PFSK-1 (cell line): Measurements from ENCODE around the gene DTD1. TPM values are rescaled to one million over a fixed set of nuclear protein-coding genes. Genes with fewer than 3 reads are reported as not detected.

Experiments
- FOXP2 ChIP-seq: optimal IDR thresholded peaks from 2 replicates; pipeline ENCODE3; 2011; ENCODE audit warnings: borderline replicate concordance, control low read depth, inconsistent platforms; ENCODE audit not compliant: insufficient read depth; ENCODE audit errors: extremely low read length, extremely low read depth
- POLR2AphosphoS5 ChIP-seq: IDR thresholded peaks from 2 replicates; pipeline ENCODE4 v1.6.1; 2012; ENCODE audit warnings: low read depth, mild to moderate bottlenecking, control low read depth, low read length, moderate library complexity
- SIN3A ChIP-seq: IDR thresholded peaks from 2 replicates; pipeline ENCODE4 v1.6.1; 2012; ENCODE audit warnings: mild to moderate bottlenecking, low read length, moderate library complexity, borderline replicate concordance; ENCODE audit not compliant: insufficient read depth
- TAF1 ChIP-seq: IDR thresholded peaks from 2 replicates; pipeline ENCODE4 v1.6.1; 2012; ENCODE audit warnings: low read length, control low read depth, borderline replicate concordance; ENCODE audit not compliant: insufficient read depth
- polyA plus RNA-seq: library from polyadenylated mRNA; unstranded; fragments of >200 nt; gene quantifications from one replicate; pipeline ENCODE4 v1.2.1, GENCODE V29; 2012; ENCODE audit warnings: low read depth, missing spikeins; ENCODE audit not compliant: insufficient read length
- TF ChIP-seq, protein P1 (sequence below), 2 experiments: IDR thresholded peaks; 2 replicates each; pipeline versions ENCODE4 v1.6.1 to v1.8.0; 2011 to 2012; ENCODE audit warnings: low read depth in 2 of 2, low read length in 2 of 2, control low read depth in 1 of 2, inconsistent platforms in 1 of 2, mild to moderate bottlenecking in 1 of 2, moderate library complexity in 1 of 2; ENCODE audit not compliant: insufficient read depth in 1 of 2

Gene DTD1, protein sequence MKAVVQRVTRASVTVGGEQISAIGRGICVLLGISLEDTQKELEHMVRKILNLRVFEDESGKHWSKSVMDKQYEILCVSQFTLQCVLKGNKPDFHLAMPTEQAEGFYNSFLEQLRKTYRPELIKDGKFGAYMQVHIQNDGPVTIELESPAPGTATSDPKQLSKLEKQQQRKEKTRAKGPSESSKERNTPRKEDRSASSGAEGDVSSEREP
- 93.8 TPM for polyA plus RNA-seq

DNA sequence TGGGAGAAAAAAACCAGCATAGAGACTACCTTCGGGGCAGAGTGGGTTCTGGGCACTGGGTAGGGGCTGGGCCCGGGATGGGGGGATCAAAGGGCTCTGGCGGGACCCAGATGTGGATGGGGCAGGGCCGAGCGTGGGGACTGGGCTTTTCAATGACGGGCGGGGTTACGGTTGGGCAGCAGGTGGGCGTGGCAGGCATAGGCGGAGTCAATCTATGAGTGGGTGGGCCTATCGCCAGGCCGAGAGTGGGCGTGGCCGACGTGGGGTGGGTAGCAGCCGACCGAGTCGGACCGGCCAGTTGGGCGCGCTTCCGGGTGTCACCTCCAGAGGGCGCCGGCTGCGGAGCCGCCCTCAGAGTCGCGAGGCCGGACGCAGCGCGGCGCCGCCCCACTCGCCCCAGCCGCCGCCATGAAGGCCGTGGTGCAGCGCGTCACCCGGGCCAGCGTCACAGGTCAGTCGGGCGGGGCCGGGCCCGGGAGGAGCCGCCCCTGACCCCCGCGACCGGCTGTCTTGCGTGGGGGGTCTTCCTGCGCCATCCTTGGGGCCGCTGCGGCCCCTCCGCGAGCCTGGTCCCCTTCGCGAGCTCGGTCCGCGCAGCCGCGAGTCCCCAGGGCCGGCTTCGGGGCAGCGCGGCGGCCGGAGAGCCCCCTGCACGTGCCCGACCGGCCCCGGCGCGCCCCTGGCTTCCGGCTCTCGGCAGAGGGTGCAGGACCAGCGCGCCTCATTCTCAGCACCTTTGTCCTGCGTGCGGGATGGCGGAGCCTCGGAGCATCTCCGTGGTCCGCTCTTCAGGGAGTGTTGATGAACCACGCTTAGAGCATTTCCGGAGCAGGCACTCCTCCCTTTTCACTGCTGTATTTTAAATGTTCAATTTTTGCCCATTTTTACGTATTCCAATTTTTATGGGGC is at the start of gene DTD1:
Gene DTD1 (plus strand): TSS at position 390 of the 909 bp plus-strand sequence. CDS start 19 bp downstream, at position 409.
- TF ChIP-seq TAF1: peak; percentile 7; the same call in 1 of the 2 replicates
- TF ChIP-seq FOXP2: peak; percentile 78
- TF ChIP-seq, protein P1, sequence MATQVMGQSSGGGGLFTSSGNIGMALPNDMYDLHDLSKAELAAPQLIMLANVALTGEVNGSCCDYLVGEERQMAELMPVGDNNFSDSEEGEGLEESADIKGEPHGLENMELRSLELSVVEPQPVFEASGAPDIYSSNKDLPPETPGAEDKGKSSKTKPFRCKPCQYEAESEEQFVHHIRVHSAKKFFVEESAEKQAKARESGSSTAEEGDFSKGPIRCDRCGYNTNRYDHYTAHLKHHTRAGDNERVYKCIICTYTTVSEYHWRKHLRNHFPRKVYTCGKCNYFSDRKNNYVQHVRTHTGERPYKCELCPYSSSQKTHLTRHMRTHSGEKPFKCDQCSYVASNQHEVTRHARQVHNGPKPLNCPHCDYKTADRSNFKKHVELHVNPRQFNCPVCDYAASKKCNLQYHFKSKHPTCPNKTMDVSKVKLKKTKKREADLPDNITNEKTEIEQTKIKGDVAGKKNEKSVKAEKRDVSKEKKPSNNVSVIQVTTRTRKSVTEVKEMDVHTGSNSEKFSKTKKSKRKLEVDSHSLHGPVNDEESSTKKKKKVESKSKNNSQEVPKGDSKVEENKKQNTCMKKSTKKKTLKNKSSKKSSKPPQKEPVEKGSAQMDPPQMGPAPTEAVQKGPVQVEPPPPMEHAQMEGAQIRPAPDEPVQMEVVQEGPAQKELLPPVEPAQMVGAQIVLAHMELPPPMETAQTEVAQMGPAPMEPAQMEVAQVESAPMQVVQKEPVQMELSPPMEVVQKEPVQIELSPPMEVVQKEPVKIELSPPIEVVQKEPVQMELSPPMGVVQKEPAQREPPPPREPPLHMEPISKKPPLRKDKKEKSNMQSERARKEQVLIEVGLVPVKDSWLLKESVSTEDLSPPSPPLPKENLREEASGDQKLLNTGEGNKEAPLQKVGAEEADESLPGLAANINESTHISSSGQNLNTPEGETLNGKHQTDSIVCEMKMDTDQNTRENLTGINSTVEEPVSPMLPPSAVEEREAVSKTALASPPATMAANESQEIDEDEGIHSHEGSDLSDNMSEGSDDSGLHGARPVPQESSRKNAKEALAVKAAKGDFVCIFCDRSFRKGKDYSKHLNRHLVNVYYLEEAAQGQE (IDR thresholded peaks at IDR 0.05; ENCODE audit: insufficient read depth in 1 of 2, low read depth in 2 of 2, low read length in 2 of 2): no peak
- TF ChIP-seq POLR2AphosphoS5: peak; percentile 52; the same call in 1 of the 2 replicates
- no peak for TF ChIP-seq SIN3A

DNA sequence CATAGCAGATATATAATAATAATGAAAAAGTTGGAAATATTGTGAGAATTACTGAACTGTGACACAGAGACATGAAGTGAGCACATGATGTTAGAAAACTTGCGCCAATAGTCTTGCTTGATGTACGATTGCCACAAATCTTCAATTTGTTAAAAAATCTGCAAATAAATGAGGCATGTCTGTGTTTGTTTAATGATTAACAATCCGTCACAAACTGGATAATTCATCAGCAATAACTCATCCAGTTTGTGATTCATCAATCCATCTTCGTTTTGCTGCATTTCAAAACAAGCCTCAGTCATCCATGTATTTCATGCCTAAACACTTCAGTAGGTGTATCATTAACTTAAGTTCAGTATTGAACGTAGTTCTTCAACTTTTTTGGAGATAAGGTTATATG is 46.1 kb upstream of the DTD1 start:
- TF ChIP-seq TAF1 (no peak), SIN3A (no peak), POLR2AphosphoS5 (no peak), FOXP2 (no peak)
- TF ChIP-seq, protein P1 (IDR thresholded peaks at IDR 0.05; ENCODE audit: insufficient read depth in 1 of 2, low read depth in 2 of 2, low read length in 2 of 2): no peak

DNA sequence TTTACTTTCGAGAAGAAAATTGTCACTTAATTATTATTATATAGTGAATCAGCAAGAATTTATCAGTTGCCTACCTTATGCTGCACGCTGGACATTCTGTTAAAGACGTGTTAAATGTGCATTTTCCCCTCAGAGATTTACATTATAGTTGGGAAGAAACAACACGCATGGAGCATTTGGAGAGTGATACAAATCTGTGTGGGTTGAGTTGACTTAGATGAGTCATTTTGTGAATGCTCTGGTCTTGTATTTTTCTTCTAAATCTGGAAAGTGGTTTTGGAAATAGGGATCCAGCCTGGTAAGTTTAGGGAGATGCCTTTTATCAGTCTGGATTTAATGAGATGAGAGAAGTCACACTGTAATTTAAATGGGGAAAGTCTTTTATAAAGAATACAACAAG is 44.6 kb upstream of the DTD1 start:
- TF ChIP-seq, protein P1 (IDR thresholded peaks at IDR 0.05; ENCODE audit: insufficient read depth in 1 of 2, low read depth in 2 of 2, low read length in 2 of 2): no peak
- TF ChIP-seq TAF1 (no peak), POLR2AphosphoS5 (no peak), SIN3A (no peak), FOXP2 (no peak)

DNA sequence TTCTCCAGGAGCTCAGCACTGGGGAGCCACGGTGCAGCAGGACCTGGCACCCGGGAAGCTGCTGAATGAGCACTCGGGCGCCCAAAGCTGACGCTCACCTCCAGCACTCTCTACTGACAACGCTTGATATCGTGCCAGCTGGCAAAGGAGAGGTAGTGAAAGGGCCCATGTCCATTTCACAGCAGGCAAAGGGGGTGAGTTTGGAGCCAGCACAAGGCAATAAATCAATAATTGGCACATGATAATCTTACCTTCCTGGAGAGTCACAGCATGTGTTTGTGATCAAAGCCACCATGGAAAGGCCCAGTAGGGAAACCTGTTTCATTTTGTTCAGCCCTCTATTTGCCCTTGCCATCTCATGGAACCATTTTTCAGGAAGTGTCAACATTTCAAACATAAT is 43.9 kb upstream of the DTD1 start:
- TF ChIP-seq POLR2AphosphoS5 (no peak), FOXP2 (no peak), TAF1 (no peak), SIN3A (no peak)
- TF ChIP-seq, protein P1 (IDR thresholded peaks at IDR 0.05; ENCODE audit: insufficient read depth in 1 of 2, low read depth in 2 of 2, low read length in 2 of 2): no peak

DNA sequence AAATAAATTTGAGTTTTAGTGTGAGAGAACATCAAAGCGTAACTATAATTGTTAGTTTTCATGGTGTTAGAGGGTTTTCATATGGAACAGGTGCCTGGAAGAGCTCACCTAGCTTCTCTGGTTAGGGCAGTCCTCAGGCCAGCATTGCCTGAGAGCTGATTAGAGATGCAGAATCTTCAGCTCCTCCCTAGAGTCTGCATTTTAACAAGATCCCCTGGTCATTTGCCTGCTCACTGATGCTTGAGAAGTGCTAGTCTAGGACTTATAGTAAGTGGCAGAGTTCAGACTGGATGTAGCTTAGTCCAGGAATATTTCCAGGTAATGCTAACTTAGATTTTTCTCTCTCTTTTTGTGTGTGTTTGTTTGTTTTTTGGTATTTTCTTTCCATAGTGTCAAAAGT is 42.3 kb upstream of the DTD1 start:
- TF ChIP-seq, protein P1 (IDR thresholded peaks at IDR 0.05; ENCODE audit: insufficient read depth in 1 of 2, low read depth in 2 of 2, low read length in 2 of 2): no peak
- TF ChIP-seq SIN3A: no peak
- TF ChIP-seq FOXP2: no peak
- no peak for TF ChIP-seq TAF1
- no peak for TF ChIP-seq POLR2AphosphoS5
